Stomach (tissue), 4 donors: ENCODE results near the gene NLRP3.

Experiments used
- EP300 ChIP-seq: sonication (generic); formaldehyde crosslinking; IDR thresholded peaks from one replicate; pipeline ENCODE4 v1.6.1; 2017; ENCODE audit warnings: antibody characterized with exemption
- TF ChIP-seq, protein P1 (sequence below), 7 experiments: fragments of 450-650 bp in 4 of 7; fragments of 200-600 bp in 3 of 7; sonication (generic) in 3 of 7; IDR thresholded peaks; one replicate each; pipeline ENCODE4 v1.5.1; 2016 to 2019; ENCODE audit warnings: antibody characterized with exemption in 7 of 7, control low read depth in 2 of 7, mild to moderate bottlenecking in 1 of 7

DNA sequence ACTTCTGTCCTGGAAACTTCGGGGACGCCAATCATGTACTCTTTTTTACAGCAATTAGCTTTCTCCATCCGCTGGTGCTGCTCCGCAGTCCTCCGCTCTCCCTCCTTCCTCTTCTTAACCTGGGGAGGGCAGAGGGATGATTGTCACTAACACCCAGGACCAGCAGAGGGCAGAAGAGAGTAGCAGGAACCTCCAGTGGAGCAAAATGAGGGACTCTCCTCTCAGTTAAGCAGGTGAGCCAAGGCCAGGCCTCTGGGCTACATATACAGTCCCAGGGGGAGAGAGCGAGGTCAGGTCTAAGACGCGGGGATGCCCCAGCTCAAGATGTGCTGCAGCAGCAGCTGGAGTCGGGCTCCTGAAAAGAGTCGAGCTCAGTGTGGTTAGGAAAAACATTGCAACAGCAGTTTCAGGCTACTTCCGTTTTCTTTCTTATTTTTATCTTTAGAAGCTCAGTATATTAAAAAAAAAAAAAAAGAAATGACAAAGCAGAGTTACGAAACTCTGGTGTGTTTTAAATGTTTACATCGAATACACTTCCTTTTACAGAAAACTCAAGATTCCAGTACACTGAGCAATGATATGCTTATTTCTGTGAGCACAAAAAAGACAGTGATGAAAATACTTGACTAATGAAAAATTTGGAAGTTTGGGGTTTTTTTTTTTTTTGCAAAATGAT lies 25.7 kb upstream of the NLRP3 start:
- no peak for TF ChIP-seq EP300
- TF ChIP-seq, protein P1, sequence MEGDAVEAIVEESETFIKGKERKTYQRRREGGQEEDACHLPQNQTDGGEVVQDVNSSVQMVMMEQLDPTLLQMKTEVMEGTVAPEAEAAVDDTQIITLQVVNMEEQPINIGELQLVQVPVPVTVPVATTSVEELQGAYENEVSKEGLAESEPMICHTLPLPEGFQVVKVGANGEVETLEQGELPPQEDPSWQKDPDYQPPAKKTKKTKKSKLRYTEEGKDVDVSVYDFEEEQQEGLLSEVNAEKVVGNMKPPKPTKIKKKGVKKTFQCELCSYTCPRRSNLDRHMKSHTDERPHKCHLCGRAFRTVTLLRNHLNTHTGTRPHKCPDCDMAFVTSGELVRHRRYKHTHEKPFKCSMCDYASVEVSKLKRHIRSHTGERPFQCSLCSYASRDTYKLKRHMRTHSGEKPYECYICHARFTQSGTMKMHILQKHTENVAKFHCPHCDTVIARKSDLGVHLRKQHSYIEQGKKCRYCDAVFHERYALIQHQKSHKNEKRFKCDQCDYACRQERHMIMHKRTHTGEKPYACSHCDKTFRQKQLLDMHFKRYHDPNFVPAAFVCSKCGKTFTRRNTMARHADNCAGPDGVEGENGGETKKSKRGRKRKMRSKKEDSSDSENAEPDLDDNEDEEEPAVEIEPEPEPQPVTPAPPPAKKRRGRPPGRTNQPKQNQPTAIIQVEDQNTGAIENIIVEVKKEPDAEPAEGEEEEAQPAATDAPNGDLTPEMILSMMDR (IDR thresholded peaks at IDR 0.05): peak in 5 of 7 experiments; percentile 70 to 80 (median 76)
